HG03520 (cell line): ENCODE data around the gene OLFML2A.

ENCODE experiments used
- ATAC-seq: cut with Tn5 transposase; IDR thresholded peaks from one replicate; pipeline ENCODE4 v1.9.1; 2021; ENCODE audit warnings: mild to moderate bottlenecking, moderate library complexity; ENCODE audit not compliant: unreplicated experiment

The OLFML2A gene

DNA sequence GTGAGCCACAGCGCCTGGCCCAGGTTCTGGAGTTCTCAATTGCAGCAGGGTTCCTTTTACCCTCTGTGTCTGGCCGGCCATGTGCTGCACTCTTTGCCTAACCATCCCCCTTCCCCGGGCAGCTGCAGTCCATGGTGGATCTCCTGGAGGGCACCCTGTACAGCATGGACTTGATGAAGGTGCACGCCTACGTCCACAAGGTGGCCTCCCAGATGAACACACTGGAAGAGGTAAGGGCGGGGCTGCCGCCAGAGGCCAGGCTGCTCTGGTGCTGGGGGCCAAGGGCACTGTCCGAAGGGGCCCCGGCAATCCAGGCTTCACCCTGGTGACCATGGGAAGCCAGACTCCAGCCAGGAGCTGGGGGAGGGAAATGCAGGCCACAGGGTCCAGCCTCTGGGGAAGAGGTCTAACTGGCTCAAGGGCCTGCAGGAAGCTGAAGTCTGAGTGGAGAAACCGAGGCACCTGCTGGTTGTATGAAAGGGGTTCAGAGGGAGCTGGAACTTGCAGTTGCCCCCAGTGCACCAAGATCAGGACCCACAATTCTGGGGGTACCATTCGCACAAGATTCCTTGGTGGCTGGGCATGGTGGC is 18.1 kb downstream of the OLFML2A start:
- ATAC-seq = no peak

DNA sequence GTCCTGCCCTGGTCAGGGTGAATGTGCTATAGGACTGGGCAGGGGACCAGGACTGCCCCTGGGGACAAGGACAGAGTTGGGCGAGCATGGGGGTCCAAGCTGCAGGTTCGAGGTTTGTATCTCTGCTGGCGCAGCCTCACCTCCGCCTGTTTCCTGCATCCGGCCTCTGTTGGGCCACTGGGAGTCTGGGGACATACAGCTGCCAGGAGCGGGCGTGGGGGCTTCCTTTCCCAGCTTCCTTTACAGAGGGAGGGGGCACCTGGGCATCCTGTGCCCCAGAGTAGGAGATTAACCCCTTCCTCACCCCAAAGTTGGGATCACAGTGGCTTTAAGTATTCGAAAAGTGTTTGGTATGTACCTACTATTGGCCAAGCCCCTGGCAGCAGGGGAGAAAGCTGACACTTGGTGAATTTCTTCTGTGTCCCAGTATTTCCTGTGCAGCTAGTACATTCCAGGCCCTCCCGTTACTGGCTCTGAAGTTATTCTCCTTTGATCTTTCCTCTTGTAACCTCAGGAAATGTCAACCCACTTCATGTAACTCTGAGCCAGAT is 19.0 kb downstream of the OLFML2A start:
- no peak for ATAC-seq

DNA sequence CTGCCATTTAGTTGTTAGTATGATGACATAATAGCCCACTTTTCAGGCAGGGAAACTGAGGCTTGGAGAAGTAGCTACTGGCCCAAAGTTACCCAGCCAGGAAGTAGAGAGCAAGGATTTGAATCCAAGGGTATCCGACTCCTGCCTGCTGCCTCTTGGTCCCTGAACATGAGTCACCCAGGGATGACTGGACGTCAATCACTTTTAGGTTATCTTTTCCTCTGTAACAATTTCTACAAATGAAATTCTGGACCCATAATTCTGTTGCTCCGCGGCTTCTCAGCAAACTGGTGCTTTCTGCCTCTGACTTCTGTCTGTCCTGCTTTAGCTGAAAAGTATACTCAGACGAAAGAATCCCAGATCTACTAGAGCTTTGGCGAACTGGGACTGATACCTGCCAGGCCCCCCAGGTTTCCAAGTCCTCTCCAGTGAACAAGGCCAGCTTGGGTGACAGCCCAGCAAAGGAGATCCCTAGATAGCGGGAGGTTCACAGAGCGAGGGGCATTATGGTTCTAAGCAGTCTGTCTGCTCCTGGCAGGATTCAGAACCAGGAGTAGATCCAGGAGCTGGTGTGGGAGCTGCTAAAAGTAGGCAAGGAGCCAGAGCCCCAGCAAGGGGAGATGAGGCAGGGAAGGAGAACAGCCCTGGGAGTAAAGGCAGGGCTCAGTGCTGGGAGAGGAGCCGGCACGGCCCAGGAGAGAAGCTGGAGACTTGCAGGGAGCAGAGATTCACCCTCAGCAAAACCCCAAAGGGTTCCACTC is 20.6 kb downstream of the OLFML2A start:
- ATAC-seq = no peak

DNA sequence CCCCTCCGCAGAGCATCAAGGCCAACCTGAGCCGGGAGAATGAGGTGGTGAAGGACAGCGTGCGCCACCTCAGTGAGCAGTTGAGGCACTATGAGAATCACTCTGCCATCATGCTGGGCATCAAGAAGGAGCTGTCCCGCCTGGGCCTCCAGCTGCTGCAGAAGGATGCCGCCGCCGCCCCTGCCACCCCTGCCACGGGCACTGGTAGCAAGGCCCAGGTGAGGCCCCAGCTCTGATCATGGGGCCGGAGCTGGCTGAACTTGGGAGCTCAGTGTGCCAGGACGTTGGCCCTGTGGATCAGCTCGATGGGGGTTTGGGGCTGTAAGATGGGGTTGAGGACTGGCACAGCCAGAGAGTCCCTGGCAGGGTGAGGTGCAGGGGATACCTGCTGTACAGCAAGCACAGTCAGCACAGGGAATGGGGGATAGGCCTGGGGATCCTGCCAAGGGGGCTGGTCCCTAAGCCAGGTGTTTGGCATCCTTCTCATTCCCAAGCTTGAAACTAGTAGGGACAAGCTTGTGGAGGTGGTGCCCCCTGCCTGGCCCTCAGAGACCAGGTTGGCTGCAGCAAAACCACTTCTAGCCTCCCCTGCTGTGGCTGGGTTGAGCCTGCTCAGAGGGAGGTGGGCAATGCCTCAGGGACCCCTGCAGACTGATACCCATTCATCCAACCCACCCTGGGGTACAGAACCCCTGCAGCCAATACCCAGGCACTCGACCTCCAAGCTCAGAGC is 22.5 kb downstream of the OLFML2A start:
- ATAC-seq = no peak

DNA sequence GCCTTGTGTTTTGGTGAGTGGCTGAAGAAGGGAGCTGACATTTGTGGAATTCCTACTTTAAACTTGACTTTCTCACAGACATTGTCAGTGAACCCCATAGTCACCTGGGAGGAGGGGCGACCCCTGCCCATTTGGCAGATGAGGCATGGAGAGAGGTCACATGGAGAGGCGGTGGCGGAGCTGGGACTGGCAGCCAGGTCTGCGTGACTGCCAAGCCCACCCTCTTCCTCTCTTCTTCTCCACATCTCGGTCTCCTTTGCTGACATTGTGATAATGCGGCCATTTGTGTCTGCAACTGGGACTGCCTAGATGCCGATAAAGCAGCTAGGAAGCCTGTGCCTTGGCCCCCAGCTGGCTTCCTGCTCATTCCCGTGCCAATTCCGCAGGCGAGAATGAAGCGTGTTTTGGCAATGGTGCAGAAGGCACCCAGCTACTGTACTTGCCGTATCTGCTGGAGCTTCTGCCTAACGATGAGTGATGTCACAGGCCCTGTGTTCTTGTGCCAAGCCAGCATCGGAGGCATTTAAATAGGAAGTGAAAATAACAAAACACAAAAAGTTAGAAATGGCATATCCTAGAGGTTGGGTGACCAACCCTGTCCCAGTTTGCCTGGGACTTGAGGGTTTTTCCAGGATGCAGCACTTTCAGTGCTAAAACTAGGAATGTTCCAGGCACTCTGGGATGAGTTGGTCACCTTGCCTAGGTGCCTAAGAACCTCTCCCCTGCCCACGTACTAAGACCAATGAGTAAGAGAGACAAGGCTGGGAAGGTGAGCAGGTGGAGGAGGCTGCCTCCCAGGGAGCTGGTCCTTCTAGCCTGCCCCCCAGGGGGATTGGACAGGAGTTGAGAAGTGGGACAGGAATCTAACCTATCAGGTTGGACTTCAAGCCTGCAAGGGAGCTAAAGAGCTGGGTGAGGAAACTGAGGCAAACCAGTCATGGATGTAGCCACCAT is 23.6 kb downstream of the OLFML2A start:
- no peak for ATAC-seq

DNA sequence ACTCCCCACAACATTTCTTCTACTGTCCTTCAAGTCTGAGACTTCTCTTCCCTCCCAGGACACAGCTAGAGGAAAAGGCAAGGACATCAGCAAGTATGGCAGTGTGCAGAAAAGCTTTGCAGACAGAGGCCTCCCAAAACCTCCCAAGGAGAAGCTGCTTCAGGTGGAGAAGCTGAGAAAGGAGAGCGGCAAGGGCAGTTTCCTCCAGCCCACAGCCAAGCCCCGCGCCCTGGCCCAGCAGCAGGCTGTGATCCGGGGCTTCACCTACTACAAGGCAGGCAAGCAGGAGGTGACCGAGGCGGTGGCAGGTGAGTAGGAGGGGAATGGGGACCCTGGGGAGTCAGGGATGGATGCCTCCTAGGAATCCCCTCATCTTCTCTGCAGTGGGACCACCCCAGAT is 24.4 kb downstream of the OLFML2A start:
- ATAC-seq = no peak

DNA sequence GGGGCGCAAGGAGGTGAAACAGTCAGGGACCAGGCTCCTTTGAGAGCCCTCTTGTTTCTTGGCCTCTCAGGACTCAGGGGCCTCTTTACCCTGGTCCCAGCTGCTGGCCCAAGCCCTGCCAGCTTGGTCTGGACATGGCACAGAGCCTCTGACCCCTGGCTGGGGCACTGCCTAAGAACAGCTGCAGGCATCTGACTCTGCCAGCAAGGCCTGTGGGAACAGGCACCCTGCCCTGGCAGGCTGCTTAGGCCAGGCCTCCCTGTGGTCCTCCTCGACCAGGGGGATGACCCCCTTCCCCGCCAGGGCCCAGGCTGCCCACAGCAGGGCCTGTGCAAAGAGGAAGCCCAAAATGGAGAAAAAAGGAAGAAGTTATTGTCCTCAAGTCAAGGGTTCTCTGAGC is 25.5 kb downstream of the OLFML2A start:
- no peak for ATAC-seq

DNA sequence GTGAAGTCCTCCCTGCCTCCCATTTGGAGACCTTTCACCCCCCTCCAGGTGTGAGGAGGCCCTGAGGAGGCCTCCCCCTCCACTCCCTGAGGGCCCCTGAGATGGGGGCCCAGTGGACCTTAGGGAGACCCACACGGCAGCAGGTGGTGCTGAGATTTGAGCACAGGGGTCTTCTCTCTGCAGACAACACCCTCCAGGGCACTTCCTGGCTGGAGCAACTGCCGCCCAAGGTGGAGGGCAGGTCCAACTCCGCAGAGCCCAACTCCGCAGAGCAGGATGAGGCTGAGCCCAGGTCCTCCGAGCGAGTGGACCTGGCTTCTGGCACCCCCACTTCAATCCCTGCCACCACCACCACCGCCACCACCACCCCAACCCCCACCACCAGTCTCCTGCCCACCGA is 27.0 kb downstream of the OLFML2A start:
- no peak for ATAC-seq

DNA sequence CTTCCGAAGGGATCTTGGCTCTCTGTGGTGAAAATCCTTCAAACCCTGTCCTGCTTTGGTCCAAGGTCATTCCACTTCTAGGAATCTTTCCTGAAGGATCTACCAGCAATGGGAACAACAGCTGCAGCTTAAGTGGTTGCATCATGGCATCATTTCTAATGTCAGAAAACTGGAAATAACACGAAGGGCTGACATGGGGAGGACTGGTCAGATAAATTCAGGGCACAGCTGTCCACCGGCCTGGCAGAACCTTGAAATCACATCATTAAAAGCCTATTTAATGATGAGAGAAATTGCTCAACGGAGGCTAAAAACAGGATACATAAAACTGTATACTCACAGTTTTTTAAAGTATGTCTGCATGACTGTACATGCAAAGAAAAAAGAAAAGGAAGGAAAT is 28.3 kb downstream of the OLFML2A start:
- ATAC-seq = no peak

DNA sequence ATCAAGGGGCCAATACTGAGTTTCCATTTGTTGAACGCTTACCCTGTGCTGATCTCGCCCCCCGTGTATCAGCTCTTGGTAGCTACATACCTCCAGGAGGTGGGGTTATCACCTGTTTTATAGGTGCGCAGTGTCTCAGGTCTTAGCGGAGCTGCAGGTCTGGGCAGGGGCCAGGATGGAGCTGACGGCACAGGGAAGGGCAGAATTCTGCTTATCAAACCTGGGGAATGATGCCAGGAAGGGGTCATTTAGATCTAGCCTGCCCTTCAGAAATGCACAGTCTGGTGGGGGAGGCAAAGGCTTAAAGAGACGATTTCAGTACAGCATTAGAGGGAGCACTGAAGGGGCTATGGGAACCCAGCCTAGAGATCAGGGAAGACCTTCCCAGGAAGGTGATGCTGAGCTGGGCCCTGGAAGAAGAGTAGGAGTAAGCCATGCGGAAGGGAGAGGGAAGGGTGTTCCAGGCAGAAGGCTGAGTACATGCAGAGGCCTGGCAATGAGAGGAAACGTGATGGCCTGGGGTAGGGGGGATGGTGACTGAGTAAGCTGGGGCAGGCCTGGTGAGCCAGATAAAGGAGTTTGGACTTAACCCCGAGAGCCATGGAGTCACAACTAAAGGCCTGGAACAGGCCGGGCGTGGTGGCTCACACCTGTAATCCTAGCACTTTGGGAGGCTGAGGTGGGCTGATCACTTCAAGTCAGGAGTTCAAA is 31.5 kb downstream of the OLFML2A start:
- no peak for ATAC-seq

DNA sequence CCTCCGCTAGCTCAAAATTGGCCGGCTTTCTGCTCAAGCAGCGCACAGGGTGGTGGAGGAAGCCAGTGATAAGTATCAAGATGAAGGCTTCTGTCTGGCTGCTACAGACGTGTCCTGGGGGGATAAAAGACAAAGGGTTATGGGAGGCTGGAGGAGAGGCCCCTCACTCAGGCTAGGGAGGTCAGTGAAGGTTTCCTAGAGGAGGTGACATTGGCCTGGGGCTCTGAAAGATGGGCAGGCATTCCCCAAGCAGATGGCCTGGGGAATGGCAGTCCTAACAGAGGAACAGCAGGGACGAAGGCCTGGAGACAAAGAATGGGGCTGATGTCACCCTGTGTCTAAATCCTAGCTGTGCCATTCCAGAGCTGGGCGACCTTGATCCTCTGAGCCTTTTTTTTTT is 32.3 kb downstream of the OLFML2A start:
- no peak for ATAC-seq

DNA sequence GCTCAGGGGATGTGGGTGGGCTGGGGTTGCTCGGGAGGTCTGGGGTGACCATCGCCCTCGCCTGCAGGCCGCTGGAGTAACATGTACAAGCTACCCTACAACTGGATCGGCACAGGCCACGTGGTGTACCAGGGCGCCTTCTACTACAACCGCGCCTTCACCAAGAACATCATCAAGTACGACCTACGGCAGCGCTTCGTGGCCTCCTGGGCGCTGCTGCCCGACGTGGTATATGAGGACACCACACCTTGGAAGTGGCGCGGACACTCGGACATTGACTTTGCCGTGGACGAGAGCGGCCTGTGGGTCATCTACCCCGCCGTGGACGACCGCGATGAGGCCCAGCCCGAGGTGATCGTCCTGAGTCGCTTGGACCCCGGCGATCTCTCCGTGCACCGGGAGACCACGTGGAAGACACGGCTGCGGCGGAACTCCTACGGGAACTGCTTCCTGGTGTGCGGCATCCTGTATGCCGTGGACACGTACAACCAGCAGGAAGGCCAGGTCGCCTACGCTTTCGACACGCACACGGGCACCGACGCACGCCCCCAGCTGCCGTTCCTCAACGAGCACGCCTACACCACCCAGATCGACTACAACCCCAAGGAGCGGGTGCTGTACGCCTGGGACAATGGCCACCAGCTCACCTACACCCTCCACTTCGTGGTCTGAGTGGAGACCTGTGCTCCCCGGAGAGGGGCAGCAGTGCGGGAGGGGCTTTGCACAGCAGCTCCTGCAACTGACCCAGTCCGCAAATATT is 33.0 kb downstream of the OLFML2A start:
- ATAC-seq = no peak

DNA sequence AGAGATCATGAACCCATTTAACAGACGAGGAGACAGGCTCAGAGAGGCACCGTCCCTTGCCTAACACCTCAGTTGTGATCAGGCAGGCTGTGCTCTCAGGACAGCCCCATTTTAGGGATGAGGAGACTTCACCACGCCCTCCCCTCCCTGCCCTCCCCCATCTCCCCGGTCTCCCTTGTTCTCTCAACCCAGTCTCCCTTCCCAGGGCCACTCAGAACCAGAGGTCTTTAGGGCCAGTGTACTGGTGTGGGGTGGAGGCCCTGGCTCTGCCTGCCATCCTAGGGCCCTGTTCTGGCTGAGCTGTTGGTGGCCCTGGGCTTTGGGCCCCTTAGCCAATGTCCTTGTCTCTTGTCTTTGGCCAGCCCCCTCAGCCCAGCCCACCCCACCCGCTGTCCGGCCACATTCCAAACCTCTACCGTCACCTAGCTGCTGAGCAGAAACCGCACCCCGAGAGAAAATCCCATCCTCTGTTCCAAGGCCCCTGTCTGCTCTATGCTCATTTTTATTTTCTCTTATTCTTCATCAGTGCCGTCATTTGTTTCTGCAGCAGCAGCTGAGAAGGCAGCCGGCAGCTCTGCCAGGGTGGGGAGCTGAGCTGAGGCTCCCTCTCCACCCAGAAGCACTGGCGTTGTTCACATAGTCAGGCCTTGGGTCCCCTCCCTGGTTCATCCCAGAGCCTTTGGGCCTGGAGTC is 33.9 kb downstream of the OLFML2A start:
- ATAC-seq = no peak

DNA sequence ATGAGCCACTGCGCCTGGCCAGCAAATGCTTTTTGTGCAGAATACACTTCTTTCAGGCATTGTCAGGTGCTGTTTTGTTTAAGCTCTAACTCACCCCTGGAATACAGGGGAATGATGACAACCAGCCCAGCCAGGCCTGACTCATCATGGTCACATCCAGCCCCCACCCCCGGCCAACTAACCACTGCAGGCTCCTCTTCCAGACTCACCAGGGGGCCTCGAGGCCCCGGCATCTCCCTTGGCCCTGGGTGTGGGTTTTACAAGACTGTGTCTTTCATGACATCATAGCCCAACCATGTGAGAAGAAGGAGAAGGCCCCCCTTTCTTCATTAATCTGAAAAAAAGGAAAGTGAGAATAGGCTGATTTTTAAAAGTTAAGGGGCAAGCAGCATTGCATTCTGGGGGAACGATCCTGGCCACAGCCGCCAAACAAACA is 35.5 kb downstream of the OLFML2A start:
- no peak for ATAC-seq

DNA sequence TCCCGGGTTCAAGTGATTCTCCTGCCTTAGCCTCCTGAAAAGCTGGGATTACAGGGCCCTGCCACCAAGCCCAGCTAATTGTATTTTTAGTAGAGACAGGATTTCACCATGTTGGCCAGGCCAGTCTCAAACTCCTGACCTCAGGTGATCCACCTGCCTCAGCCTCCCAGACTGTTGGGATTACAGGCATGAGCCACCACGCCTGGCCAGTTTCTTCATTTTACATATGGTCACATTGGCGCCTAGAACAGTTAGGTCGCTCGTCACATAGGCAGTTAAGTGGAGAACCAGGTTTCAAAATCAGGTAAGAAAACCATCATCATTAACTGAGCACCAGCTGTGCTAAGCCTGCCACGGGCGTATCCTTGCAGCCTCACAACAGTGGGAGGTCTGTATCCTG is 36.1 kb downstream of the OLFML2A start:
- ATAC-seq = no peak

DNA sequence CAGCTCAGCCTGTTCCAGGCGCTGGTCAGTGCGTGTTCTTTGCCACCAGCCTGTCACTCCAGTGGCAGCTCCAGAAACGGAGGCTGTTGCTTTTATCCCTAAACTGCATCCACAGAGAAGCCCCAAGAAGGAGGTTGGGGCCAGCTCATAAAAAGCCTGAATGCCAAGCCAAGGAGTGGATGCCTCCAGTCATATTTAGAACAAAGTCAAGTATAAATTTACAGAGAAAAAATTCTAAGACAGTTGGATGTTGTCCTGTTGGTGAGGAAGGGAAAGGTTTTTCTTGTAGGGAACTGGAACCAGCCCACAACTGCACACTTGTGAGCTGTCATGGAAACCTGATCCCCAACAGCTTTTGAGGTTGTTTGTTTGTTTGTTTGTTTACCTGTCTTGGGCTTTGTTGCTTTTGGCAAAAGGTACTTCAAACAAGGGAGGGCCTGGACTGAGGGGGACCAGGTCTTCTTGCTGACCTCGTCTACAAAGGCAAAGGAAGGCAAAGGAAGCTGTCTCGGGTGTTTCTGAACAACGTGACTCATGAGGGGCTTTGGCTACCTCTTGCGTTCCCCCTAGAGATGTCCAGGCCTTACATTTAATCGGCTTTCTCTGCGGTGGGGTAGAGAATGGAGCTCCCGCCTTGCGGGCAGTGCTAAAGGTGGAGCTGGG is 36.7 kb downstream of the OLFML2A start:
- ATAC-seq = no peak

DNA sequence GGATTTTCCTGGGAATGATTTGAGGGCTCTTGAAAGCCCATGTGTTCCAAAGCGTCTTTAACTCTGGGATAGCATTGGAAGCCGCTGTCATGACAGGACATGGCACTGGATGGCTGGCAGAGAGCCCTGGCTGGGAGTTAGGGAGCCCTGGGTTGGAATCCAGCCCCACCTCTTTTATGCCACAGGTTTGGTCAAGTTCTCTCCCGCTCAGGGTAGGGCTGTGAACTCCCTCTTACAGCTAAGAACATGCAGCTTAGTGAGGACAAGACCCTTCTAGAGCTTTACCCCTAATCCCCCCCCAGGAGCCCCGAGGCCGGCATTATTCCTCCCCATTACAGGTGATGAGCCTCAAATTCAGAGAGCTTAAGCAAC is 37.2 kb downstream of the OLFML2A start:
- ATAC-seq = no peak

DNA sequence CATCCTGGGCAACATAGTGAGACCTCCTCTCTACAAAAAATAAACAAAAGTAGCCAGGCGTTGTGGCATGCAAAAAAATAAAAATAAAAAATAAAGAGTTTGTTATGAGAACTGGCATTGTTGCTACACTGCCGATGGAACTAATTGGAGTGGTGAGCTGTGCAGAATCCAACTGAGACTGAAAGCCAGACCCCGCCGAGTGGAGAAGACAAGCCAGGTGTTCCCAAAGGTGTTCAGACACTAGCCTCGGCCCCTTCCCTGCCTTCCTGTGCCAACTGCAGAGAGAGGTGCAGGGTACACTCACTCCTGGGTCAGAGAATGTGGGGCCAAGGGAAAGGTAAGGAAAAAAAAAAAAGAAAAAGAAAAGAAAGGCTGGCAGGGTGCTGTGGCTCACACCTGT is 38.7 kb downstream of the OLFML2A start:
- no peak for ATAC-seq
